OCI-LY3 (cell line): Measurements from ENCODE around the gene TNFRSF18.
A peak's percentile ranks its signal among the peaks of the same experiment; 100 is the strongest.

Experiments used
- H2AFZ ChIP-seq: fragments of 200-600, 300-600 bp; shearing (Covaris generic); 2 replicates; pipeline ENCODE4 v1.6.0; 2014; ENCODE audit warnings: antibody characterized with exemption, low read depth, low read length
- H3K27ac ChIP-seq: fragments of 200-600, 300-600 bp; sonication (generic); 2 replicates; pipeline ENCODE4 v1.5.1; 2014; ENCODE audit warnings: mild to moderate bottlenecking, low read length, moderate library complexity, mixed read lengths
- H3K27me3 ChIP-seq: fragments of 200-600, 300-600 bp; sonication (generic); 2 replicates; pipeline ENCODE4 v1.6.1; 2014; ENCODE audit warnings: low read depth, low read length, mixed read lengths
- H3K36me3 ChIP-seq: fragments of 200-600, 300-600 bp; sonication (generic); replicated peaks from 2 replicates; pipeline ENCODE3; 2014; ENCODE audit warnings: low read depth, low read length, mixed read lengths
- H3K4me1 ChIP-seq: fragments of 300-600, 200-600 bp; sonication (generic); 2 replicates; pipeline ENCODE4 v1.6.1; 2014; ENCODE audit warnings: low read length, mixed read lengths
- H3K4me2 ChIP-seq: fragments of 200-600, 300-600 bp; sonication (generic); 2 replicates; pipeline ENCODE4 v1.6.1; 2014; ENCODE audit warnings: low read length, mixed read lengths
- H3K4me3 ChIP-seq: fragments of 300-600, 200-600 bp; sonication (generic); 2 replicates; pipeline ENCODE4 v1.5.1; 2014; ENCODE audit warnings: antibody characterized with exemption, mild to moderate bottlenecking, low read length, moderate library complexity
- H3K79me2 ChIP-seq: fragments of 300-600, 200-600 bp; shearing (Covaris generic); 2 replicates; pipeline ENCODE4 v1.6.1; 2014; ENCODE audit warnings: mild to moderate bottlenecking, low read length, mixed read lengths
- H3K9ac ChIP-seq: fragments of 300-600, 200-600 bp; shearing (Covaris generic); 2 replicates; pipeline ENCODE4 v1.6.0; 2014; ENCODE audit warnings: mild to moderate bottlenecking, low read length, moderate library complexity
- H3K9me3 ChIP-seq: fragments of 200-600, 300-600 bp; shearing (Covaris generic); 2 replicates; pipeline ENCODE4 v1.6.1; 2014; ENCODE audit warnings: low read length, mixed read lengths; ENCODE audit not compliant: insufficient read depth
- H4K20me1 ChIP-seq: fragments of 200-600, 300-600 bp; sonication (generic); 2 replicates; pipeline ENCODE4 v1.6.1; 2016; ENCODE audit warnings: low read length, mixed read lengths; ENCODE audit not compliant: insufficient read depth
- CTCF ChIP-seq: fragments of 200-600, 300-600 bp; sonication (generic); IDR thresholded peaks from 2 replicates; pipeline ENCODE4 v1.5.1; 2014; ENCODE audit warnings: antibody characterized with exemption, low read length, low read depth
- EZH2phosphoT487 ChIP-seq: fragments of 200-600 bp; shearing (Covaris generic); IDR thresholded peaks from 2 replicates; pipeline ENCODE4 v1.6.1; 2018; ENCODE audit warnings: antibody characterized with exemption, mixed run types, low read depth

Gene TNFRSF18

GRCh38 chr1:1215881-1216605, 9.7 kb upstream of the TNFRSF18 start:
- Histone ChIP-seq H3K27ac (no peak overlapping the region), H3K9me3 (no peaks in the 10 kb centered on the region), H3K9ac (no peak overlapping the region), H3K27me3 (no peaks in the 10 kb centered on the region), H3K4me2 (no peak overlapping the region), H4K20me1 (no peaks in the 10 kb centered on the region), H3K36me3 (peaks cover 14% of the 10 kb centered on the region), H3K4me1 (peaks cover 24% of the 10 kb centered on the region), H3K4me3 (no peak overlapping the region), H2AFZ (no peak overlapping the region), H3K79me2 (no peaks in the 10 kb centered on the region)
- TF ChIP-seq CTCF = no peak
- TF ChIP-seq EZH2phosphoT487 = no peak

- H3K36me3 ChIP-seq = peaks cover 14% of the 10 kb centered on the region
- no peak overlapping the region for H2AFZ ChIP-seq
- H3K79me2 ChIP-seq = no peaks in the 10 kb centered on the region
- H3K4me3 ChIP-seq = no peak overlapping the region
- H3K9me3 ChIP-seq = no peaks in the 10 kb centered on the region
- H4K20me1 ChIP-seq = no peaks in the 10 kb centered on the region
- peak overlapping the region; percentile 5; the same call in 1 of the 2 replicates for H3K27ac ChIP-seq
- TF ChIP-seq CTCF (no peak), EZH2phosphoT487 (no peak)
- H3K27me3 ChIP-seq = no peaks in the 10 kb centered on the region
- H3K9ac ChIP-seq = no peak overlapping the region
- H3K4me1 ChIP-seq = peaks cover 24% of the 10 kb centered on the region
- peak overlapping the region; percentile 61 for H3K4me2 ChIP-seq
Measured at GRCh38 chr1:1215080-1215676, 8.8 kb upstream of the TNFRSF18 start.

GRCh38 chr1:1213345-1214265, 7.2 kb upstream of the TNFRSF18 start, which contains the start of gene TNFRSF4:
TSS of gene TNFRSF4 (minus strand) at chr1:1214153. CDS start at chr1:1214127, 26 bp downstream.
- peak within 1 kb of the TSS; percentile 61 for H3K4me2 ChIP-seq
- no peak within 1 kb of the TSS for H3K9ac ChIP-seq
- no peak within 1 kb of the TSS for H2AFZ ChIP-seq

More at GRCh38 chr1:1213345-1214265, 7.2 kb upstream of the TNFRSF18 start, which contains the start of gene TNFRSF4:
- H3K36me3 ChIP-seq = peaks cover 12% of the 10 kb centered on the region
- H3K4me3 ChIP-seq = no peak within 1 kb of the TSS
- H4K20me1 ChIP-seq = no peaks in the 10 kb centered on the region
- TF ChIP-seq EZH2phosphoT487 (no peak), CTCF (no peak)
- H3K27ac ChIP-seq = peak within 1 kb of the TSS; percentile 5; the same call in 1 of the 2 replicates
- peaks cover 18% of the 10 kb centered on the region for H3K4me1 ChIP-seq
- H3K27me3 ChIP-seq = no peaks in the 10 kb centered on the region
- no peaks in the 10 kb centered on the region for H3K9me3 ChIP-seq
- no peaks in the 10 kb centered on the region for H3K79me2 ChIP-seq
